Neural cell (in vitro differentiated cells): Measurements from ENCODE around the gene KRTAP4-6.

ENCODE experiments used
- EP300 ChIP-seq: fragments of 450-650 bp; conservative IDR thresholded peaks from 2 replicates; pipeline ENCODE4 v1.6.1; 2014; ENCODE audit warnings: antibody characterized with exemption, mild to moderate bottlenecking, moderate library complexity; ENCODE audit not compliant: poor library complexity, severe bottlenecking
- EZH2 ChIP-seq: fragments of 200-600, 300-800 bp; shearing (Covaris generic), sonication (generic); IDR thresholded peaks from 2 replicates; pipeline ENCODE4 v1.6.1; 2014; ENCODE audit warnings: antibody characterized with exemption, low read length, borderline replicate concordance, mild to moderate bottlenecking; ENCODE audit not compliant: insufficient read depth, poor library complexity, severe bottlenecking
- MXI1 ChIP-seq: fragments of 450-650 bp; conservative IDR thresholded peaks from 2 replicates; pipeline ENCODE4 v1.6.1; 2014; ENCODE audit warnings: antibody characterized with exemption, mild to moderate bottlenecking; ENCODE audit not compliant: poor library complexity, severe bottlenecking
- POLR2AphosphoS5 ChIP-seq: IDR thresholded peaks from 2 replicates; pipeline ENCODE4 v1.6.1; 2012
- RAD21 ChIP-seq: fragments of 450-650 bp; conservative IDR thresholded peaks from 2 replicates; pipeline ENCODE4 v1.6.1; 2014; ENCODE audit warnings: antibody characterized with exemption, mild to moderate bottlenecking, moderate library complexity
- TAF1 ChIP-seq: IDR thresholded peaks from 2 replicates; pipeline ENCODE4 v1.6.1; 2012; ENCODE audit warnings: low read depth
- TF ChIP-seq, protein P1 (sequence below): fragments of 450-650 bp; IDR thresholded peaks from 2 replicates; pipeline ENCODE4 v1.5.1; 2014; ENCODE audit warnings: antibody characterized with exemption, mild to moderate bottlenecking, moderate library complexity; ENCODE audit not compliant: poor library complexity, severe bottlenecking

DNA sequence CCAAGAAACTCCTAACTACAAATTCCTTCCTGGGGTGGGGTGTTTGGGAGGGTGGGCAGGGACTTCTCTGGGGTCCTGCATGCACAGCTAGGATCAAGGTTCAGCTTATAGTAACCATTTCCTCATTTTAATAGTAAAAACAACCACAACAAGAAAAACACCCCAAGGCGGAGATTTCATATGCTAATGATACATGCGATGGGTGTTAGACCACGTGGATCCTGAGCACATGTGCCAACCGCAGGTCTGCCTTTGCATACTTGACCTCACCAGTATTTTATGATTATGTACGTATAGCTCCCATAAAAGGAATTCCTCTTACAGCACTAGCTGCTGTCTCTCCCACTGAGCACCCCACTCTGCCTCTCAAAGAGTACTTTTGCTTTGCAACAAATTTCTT is 24.0 kb downstream of the KRTAP4-6 start:
- TF ChIP-seq, protein P1, sequence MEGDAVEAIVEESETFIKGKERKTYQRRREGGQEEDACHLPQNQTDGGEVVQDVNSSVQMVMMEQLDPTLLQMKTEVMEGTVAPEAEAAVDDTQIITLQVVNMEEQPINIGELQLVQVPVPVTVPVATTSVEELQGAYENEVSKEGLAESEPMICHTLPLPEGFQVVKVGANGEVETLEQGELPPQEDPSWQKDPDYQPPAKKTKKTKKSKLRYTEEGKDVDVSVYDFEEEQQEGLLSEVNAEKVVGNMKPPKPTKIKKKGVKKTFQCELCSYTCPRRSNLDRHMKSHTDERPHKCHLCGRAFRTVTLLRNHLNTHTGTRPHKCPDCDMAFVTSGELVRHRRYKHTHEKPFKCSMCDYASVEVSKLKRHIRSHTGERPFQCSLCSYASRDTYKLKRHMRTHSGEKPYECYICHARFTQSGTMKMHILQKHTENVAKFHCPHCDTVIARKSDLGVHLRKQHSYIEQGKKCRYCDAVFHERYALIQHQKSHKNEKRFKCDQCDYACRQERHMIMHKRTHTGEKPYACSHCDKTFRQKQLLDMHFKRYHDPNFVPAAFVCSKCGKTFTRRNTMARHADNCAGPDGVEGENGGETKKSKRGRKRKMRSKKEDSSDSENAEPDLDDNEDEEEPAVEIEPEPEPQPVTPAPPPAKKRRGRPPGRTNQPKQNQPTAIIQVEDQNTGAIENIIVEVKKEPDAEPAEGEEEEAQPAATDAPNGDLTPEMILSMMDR: no peak
- TF ChIP-seq POLR2AphosphoS5 (no peak), EZH2 (no peak), RAD21 (no peak), TAF1 (no peak), EP300 (no peak), MXI1 (no peak)
